Activated naive CD8-positive, alpha-beta T cell (primary cell): Measurements from ENCODE around the gene NF2.

ENCODE experiments used
- H3K27ac Mint-ChIP-seq: one replicate; pipeline ENCODE4 v1.8.0; 2021; ENCODE audit warnings: mixed read lengths
- H3K27me3 Mint-ChIP-seq: one replicate; pipeline ENCODE4 v1.8.0; 2021; ENCODE audit warnings: mixed read lengths
- H3K36me3 Mint-ChIP-seq: one replicate; pipeline ENCODE4 v1.8.0; 2021; ENCODE audit warnings: mixed read lengths
- H3K4me1 Mint-ChIP-seq: one replicate; pipeline ENCODE4 v1.8.0; 2021; ENCODE audit warnings: low read depth, mixed read lengths
- H3K4me3 Mint-ChIP-seq: one replicate; pipeline ENCODE4 v1.8.0; 2021; ENCODE audit warnings: mild to moderate bottlenecking, mixed read lengths
- H3K9me3 Mint-ChIP-seq: one replicate; pipeline ENCODE4 v1.8.0; 2021; ENCODE audit warnings: low read depth, mixed read lengths

NF2 gene

DNA sequence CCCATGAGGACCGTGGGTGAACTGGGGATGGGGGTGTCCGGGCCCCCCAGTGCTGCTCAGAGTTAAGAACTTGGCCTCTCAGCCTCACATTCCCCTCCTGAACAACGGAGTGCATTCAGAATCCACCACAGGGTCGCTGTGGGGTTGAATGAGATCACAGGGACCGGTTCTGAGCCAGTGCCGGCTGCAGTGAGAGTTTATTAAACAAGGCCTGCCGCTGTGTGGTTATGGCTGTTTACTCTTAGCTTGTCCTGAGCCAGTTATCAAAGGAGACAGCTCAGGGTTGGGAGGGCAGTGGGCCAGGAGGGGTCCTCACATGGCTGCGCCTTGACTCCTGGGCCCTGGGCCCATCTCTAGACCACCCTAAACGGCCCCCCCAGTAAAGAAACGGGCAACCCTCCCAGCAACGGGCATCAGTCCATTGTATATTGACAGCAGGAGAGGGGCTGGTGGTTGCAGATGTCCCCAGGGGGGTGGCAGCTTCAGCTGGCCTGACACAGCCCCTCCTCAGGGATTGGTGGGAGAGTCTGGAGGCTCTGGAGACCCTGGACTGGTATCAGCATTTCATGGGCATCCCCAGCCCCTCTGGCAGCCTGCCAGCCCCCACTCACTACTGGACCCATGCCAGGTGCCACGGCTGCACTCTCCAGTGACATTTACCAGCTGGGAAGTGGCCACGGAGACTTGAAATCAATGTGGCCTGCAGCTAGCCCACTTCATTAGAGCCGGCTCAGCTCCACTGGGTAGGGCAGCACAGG is 101.3 kb downstream of the NF2 start:
- Mint-ChIP-seq H3K36me3 (no peaks in the 10 kb centered on the region), H3K4me1 (peaks cover 13% of the 10 kb centered on the region), H3K9me3 (no peaks in the 10 kb centered on the region), H3K27ac (no peak overlapping the region), H3K4me3 (no peak overlapping the region), H3K27me3 (no peaks in the 10 kb centered on the region)

DNA sequence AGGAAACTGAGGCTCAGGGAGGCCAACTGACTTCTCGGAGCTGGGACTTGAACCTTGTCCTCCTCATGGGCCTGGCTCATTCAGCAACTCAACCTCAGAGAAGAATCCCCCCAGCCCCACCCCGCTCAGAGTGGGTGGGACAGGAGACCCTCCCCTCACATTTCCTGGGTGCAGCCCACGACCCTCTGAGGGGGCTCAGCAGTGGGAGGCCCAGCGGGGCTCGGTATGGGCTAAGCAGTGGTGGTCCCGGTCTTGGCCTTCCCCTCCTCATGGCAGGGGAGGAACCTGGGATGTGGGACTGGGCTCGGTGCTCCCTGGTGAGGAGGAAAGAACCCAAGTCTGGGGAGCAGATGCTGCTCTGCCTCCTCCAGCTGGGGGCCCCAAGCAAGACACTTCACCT is 102.2 kb downstream of the NF2 start:
- Mint-ChIP-seq H3K4me1 (peaks cover 13% of the 10 kb centered on the region), H3K27me3 (no peaks in the 10 kb centered on the region), H3K36me3 (no peaks in the 10 kb centered on the region)

DNA sequence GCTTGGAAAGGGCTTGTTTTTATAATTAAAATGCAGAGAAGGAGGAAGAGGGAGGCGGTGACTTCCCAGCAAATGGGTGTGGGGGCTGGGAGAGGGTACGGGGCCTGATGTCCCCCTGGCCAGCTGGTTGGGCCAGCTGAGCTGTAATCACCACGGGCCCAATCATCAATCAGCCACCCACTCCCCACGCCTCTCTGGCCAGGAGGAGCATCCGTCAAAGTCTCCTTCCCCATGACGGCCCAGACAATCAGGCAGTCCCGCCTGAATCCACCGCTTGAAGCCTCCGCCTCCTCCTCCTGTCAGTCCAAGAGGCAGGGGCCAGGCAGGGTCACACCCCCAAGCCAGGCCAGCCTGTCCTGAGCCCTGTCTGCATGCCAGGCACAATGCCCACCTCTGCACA is 103.1 kb downstream of the NF2 start:
- peaks cover 6% of the 10 kb centered on the region for H3K4me1 Mint-ChIP-seq

More for the DNA sequence above, 102.2 kb downstream of the NF2 start:
- Mint-ChIP-seq H3K9me3 (no peaks in the 10 kb centered on the region), H3K27ac (no peak overlapping the region), H3K4me3 (no peak overlapping the region)

DNA sequence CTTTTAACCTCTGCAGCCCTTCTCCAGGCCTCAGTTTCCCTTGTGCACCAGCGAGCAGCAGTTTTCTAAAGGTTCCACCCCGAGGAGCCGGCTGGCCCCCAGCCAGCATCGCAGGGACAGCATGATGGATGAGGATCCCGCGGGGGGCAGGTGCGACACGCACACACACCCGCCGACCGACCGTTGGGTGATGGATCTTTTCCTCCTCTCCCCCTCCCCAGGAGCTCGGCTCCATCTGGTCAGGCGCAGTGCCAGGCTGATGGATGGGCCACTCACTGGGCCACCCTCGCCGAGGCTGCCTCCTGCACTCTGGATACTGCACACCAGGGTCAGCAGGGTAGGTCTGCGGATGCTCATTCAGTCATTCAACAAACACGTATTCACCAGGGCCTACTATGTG is 103.6 kb downstream of the NF2 start:
- no peaks in the 10 kb centered on the region for H3K27me3 Mint-ChIP-seq

More for the DNA sequence above, 103.1 kb downstream of the NF2 start:
- no peaks in the 10 kb centered on the region for H3K27me3 Mint-ChIP-seq
- no peak overlapping the region for H3K27ac Mint-ChIP-seq
- H3K36me3 Mint-ChIP-seq, result no peaks in the 10 kb centered on the region
- no peaks in the 10 kb centered on the region for H3K9me3 Mint-ChIP-seq
- H3K4me3 Mint-ChIP-seq, result no peak overlapping the region

DNA sequence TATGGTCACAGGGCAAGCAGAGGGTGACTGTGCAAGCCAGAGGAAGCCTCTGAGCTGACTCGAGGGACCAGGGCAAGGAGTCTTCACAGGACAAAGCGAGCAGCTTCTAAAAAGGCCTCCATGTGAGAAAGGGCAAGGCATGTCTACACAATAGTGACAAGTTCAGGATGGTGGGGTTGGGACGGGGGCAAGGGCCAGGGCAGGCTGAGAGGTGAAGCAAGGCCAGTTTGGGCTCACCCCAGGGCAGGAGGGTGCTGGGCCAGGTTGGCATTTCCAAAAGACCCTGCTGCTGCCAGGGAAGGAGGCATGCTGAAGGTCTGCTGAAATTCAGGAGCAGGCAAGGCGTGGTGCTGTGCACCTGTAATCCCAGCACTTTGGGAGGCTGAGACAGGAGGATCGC is 104.0 kb downstream of the NF2 start:
- Mint-ChIP-seq H3K27ac (no peak overlapping the region), H3K4me3 (no peak overlapping the region), H3K36me3 (no peaks in the 10 kb centered on the region), H3K9me3 (no peaks in the 10 kb centered on the region), H3K27me3 (no peaks in the 10 kb centered on the region), H3K4me1 (peaks cover 2% of the 10 kb centered on the region)

More for the DNA sequence above, 103.6 kb downstream of the NF2 start:
- H3K4me1 Mint-ChIP-seq, result peaks cover 3% of the 10 kb centered on the region
- H3K4me3 Mint-ChIP-seq, result no peak overlapping the region
- H3K27ac Mint-ChIP-seq, result no peak overlapping the region
- H3K36me3 Mint-ChIP-seq, result no peaks in the 10 kb centered on the region
- H3K9me3 Mint-ChIP-seq, result no peaks in the 10 kb centered on the region

DNA sequence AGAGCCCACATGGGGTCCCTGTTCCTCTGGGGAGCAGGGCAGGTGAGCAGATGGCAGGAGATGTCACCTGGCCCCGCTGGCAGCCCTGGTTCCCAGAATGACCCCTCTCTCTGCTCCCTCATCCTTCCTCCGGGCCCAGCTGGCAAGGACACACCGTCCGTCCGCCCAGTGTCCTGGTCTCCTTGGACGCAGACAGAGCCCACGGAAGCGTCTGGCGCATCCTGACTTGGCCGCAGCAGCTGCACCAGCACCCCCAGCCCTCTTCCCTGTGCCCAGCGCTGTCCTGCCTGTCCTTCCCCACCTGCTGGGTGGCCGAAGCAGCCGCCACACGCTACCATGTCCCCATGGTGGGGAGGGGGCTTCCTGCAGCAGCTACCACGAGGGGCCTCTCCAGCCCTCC is 106.8 kb downstream of the NF2 start:
- no peak overlapping the region for H3K4me3 Mint-ChIP-seq
- H3K4me1 Mint-ChIP-seq, result no peaks in the 10 kb centered on the region
- peaks cover 3% of the 10 kb centered on the region for H3K27me3 Mint-ChIP-seq
- no peaks in the 10 kb centered on the region for H3K36me3 Mint-ChIP-seq
- no peaks in the 10 kb centered on the region for H3K9me3 Mint-ChIP-seq
- H3K27ac Mint-ChIP-seq, result no peak overlapping the region

DNA sequence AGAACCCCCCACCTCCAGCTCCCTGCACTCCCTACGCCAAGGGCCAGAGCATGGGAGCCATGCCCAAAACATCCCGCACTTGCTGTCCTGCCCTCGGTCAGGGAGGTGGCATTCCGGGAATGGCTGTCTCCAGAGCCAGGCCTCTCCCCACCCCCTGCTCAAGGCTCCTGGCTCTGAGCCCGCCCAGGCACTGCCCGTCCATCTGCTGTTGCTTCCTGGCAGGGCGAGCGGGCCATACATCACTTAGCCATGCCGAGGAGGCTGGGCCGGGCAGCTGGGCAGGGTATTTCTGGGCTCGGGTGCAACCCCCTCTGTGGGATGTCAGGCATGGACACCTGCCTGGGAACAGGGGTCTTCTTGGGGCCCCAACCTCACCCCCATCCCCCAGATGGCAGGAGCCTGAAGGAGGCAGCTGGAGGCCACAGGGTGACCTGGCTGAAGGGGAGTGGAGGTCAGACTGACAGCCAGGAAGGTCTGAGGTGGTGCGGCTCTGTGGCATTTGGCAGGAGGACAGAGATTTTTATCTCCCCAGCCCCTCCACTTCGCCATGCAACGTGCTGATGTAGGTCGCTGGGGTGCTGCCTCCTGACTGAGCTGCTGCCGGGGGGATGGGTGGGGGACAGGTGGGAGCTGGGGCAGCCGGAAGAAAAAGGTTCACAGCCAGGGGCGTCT is 107.6 kb downstream of the NF2 start:
- H3K27me3 Mint-ChIP-seq, result peaks cover 3% of the 10 kb centered on the region
- no peaks in the 10 kb centered on the region for H3K4me1 Mint-ChIP-seq
- H3K4me3 Mint-ChIP-seq, result no peak overlapping the region

DNA sequence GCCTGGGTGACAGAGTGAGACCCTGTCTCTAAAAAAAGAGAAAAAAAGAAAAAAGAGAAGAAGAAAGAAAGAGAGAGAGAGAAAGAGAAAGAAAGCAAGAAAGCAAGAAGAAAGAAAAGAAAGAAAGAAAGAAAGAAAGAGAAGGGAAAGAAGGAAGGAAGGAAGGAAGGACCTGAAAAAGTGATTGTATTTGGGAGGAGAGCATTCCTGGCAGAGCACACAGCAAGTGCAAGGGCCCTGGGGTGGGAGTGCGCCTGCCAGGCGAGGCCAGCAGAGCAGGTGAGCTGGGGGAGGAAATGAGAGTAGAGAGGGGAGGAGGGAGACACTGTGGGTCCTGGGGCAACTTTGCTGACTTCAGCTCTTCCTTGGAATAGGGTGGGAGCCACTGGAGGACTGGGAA is 108.7 kb downstream of the NF2 start:
- Mint-ChIP-seq H3K36me3 (no peaks in the 10 kb centered on the region), H3K9me3 (no peaks in the 10 kb centered on the region), H3K4me3 (no peak overlapping the region), H3K27me3 (peaks cover 8% of the 10 kb centered on the region), H3K27ac (no peak overlapping the region), H3K4me1 (no peaks in the 10 kb centered on the region)

More for the DNA sequence above, 107.6 kb downstream of the NF2 start:
- H3K9me3 Mint-ChIP-seq, result no peaks in the 10 kb centered on the region
- H3K36me3 Mint-ChIP-seq, result no peaks in the 10 kb centered on the region
- no peak overlapping the region for H3K27ac Mint-ChIP-seq

DNA sequence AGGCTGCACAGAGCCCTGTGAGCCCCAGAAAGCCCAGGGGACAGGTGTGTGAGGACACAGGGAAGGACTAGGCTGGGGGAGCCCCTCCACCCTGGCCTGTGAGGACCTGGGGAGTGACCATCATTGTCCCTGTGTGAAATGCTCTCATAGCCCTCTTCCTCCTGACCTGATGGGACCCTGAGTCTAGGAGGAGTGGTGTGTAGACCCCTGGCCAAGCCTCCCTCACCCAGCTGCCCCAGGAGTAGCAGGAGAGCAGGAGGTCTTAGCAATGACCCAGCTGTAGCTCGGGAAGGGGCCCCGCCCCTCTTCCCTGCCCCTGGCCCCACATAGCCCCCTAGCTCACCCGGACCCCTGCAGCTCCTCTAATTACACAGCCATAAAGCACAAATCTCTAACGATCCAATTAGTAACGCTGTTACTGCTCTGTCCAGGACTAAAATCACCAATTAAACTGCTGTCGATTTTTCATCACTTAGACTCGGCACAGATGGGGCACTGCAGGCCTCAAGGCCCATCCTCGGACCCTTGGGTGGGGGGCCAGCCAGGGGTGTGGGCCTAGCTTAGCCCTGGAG is 109.8 kb downstream of the NF2 start:
- Mint-ChIP-seq H3K4me3 (no peak overlapping the region), H3K4me1 (no peaks in the 10 kb centered on the region), H3K27me3 (peaks cover 11% of the 10 kb centered on the region), H3K9me3 (no peaks in the 10 kb centered on the region), H3K36me3 (no peaks in the 10 kb centered on the region), H3K27ac (no peak overlapping the region)

DNA sequence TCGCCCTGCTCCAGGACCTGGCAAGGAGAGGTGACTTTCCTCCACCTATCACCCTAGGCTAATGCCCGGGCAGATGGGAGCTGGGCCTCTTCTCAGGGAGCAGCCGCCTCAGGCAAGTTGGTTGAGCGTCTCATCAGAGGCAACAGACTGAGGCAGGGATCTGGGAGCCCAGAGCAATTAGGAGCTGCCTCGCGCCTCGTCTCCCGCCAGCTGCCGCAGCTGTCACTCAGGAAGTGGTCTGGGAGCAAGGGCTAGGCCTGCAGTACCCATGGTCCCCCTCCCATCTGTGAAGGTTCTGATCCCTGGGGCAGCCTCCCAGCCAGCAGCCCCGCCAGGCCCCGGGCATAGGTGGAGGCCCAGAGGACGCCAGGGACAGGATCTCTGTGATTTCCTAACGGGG is 111.8 kb downstream of the NF2 start:
- H3K27ac Mint-ChIP-seq, result no peak overlapping the region
- peaks cover 20% of the 10 kb centered on the region for H3K27me3 Mint-ChIP-seq
- H3K4me1 Mint-ChIP-seq, result peaks cover 2% of the 10 kb centered on the region
- H3K4me3 Mint-ChIP-seq, result no peak overlapping the region
- H3K9me3 Mint-ChIP-seq, result no peaks in the 10 kb centered on the region
- no peaks in the 10 kb centered on the region for H3K36me3 Mint-ChIP-seq

DNA sequence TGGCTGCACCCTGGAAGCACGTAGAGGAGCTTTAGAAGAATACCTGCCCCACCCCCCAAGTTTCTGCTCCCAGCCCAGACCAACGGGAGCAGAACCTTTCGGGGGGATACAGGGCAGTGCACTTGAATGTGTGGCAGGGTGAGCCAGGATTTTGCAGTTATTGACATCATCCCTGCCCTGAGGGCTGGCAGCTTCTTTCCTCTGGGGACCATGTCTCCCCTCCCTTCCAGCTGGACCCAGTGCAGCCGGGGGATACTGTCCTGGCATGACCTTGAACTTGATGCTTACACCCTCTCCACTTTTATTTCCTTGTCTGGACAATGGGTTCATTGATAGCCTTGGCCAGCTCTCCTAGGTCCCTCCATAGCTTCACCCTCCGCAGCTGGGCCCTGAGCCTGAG is 112.3 kb downstream of the NF2 start:
- peaks cover 20% of the 10 kb centered on the region for H3K27me3 Mint-ChIP-seq
- H3K9me3 Mint-ChIP-seq, result no peaks in the 10 kb centered on the region
- H3K36me3 Mint-ChIP-seq, result no peaks in the 10 kb centered on the region
- H3K4me1 Mint-ChIP-seq, result peaks cover 2% of the 10 kb centered on the region
- no peak overlapping the region for H3K4me3 Mint-ChIP-seq
- no peak overlapping the region for H3K27ac Mint-ChIP-seq

DNA sequence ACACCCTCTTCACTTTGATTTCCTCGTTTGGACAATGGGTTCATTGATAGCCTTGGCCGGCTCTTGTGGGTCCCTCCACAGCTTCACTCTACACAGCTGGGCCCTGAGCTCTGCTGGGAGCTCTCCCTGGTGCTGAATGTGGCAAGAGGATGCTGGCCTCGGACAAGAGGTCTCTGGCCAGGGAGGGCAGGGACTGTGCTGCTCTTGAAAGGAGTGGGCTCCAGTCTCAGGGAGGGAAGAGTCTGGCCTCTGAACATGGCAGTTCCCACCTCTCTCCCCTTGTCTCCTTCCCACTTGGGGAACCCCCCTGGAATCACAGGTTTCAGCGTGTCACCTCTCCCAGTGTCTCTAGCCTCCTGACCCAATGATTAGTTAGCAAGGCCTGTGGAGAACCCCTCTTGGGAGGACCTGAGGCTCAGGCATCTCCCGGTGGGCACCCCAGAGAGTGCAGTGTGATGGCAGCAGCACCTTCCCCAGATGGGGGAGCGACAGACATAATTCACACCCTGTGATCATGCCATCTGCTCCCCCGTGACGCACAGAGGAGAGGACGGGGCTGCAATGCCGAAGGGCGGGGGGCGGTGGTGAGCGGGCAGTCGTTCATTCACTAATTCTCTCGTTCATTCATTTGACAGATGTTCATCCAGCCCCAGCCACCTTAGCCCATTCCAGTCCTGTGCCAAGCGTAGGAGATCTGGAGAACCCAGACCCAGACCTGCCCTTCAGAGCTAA is 113.5 kb downstream of the NF2 start:
- Mint-ChIP-seq H3K27me3 (peaks cover 20% of the 10 kb centered on the region), H3K4me1 (peaks cover 2% of the 10 kb centered on the region), H3K9me3 (no peaks in the 10 kb centered on the region), H3K4me3 (no peak overlapping the region), H3K36me3 (no peaks in the 10 kb centered on the region), H3K27ac (no peak overlapping the region)

DNA sequence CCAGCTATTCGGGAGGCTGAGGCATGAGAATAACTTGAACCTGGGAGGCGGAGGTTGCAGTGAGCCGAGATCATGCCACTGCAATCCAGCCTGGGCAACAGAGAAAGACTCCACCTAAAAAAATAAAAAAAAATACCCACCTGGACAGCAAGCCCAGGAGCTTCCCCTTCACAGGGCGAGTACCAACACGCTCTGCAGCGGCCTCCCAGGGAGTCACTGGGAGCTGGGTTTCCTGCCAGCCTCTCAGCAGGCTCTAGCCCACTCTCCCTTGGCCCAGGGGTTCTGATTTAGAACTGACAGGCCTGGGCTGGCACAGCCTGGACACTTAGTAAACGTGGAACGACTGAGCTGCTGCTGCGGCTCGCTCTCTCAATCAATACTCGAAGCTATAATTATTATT is 114.4 kb downstream of the NF2 start:
- Mint-ChIP-seq H3K27ac (no peak overlapping the region), H3K9me3 (no peaks in the 10 kb centered on the region), H3K27me3 (peaks cover 20% of the 10 kb centered on the region), H3K36me3 (no peaks in the 10 kb centered on the region), H3K4me3 (no peak overlapping the region), H3K4me1 (peaks cover 2% of the 10 kb centered on the region)

DNA sequence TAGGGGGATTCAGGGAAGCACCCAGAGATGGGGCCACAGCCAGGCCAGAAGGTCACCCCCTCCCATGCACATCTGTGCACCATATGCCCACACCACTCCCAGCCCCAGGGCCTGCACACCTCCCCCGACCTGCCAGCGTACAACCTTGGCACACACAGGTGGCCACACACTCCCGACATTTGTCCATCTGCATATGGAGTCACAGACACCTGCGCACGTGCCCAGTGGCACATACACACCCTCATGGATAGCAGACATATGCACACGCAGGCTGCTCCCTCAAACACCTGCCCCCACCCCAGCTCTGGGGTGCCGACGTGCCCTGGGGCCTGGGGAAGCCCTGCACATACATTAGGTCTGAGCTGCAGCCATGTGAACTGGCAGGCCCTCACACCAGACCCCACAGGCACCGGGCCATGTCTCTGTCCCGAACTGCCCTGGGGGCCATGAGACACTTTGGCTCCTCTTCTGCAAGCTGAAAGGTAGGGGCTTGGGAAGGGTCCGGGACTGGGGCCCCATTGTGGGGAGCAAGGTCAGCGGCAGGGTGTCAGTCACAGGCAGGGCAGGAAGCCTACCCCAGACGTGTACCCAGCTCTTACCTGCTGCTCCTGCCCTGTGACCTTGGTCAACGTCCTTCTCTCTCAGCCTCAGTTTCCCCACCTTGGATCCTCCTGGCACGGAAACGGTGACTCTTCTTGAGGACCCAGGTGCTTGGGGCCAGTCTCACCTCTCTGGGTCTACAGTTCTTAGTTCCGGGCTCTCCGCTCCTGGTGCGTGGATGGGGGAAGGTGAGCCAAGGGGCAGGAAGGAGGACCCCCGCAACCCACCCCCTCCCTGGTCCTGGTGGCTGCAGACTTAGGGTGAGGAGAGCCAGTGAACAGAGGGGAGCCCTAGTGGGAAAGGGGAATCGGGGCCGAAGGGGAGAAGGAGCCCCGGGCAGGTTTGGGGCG is 115.8 kb downstream of the NF2 start:
- Mint-ChIP-seq H3K9me3 (no peaks in the 10 kb centered on the region), H3K27ac (no peak overlapping the region), H3K36me3 (no peaks in the 10 kb centered on the region), H3K4me1 (peaks cover 2% of the 10 kb centered on the region), H3K27me3 (peaks cover 20% of the 10 kb centered on the region), H3K4me3 (peak overlapping the region; percentile 56)
